LNCaP clone FGC (cell line): Measurements from ENCODE around the gene PLEKHA7.

ENCODE experiments used
- DNase-seq: peaks from one replicate; pipeline ENCODE4 v3.0.0-alpha.2; 2011; ENCODE audit warnings: low read depth
- H3K4me3 ChIP-seq: 2 replicates; pipeline ENCODE4 v1.5.1; 2011; ENCODE audit warnings: mild to moderate bottlenecking, low read depth, low read length, control low read depth
- TF ChIP-seq, protein P1 (sequence below): IDR thresholded peaks from 2 replicates; pipeline ENCODE4 v1.5.1; 2012; ENCODE audit warnings: mild to moderate bottlenecking; ENCODE audit not compliant: control insufficient read depth, insufficient read depth; ENCODE audit errors: extremely low read depth

PLEKHA7 gene

DNA sequence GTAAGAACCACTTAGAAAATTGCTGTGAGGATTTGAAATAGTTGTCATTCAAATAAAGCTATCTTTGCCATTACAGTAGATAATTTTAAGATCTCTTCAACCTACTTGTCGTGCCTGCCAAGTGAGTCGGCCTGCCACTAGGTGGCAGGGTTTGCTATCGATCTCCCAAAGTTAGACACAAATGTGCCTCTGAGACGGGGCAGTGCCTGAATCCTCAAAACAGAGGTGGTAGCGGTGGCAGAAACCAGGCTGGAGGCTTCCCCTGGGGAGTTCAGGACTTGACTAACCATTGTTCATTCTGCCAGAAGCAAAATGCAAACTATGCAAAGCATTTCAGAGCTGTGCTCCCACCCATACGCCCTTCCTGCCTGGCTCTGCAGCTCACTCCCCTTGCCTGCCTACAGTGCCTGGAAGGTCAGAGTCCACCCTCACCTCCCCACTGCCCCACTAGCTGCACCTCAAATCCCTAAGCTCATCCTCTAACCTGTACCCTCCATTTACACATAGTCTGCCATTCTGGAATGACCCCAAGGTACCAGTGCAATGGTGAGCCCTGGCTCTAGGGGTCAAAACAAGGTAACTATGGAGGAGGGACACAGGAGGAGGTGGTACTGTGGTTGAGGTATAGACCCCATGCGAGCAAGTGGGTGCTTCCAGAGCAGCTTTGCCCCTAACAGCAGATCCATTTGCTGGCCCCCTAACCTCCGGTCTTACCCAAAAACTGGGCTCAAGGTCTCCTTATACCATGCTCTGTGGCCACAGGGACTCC, 193.7 kb downstream of the PLEKHA7 start:
- DNase-seq, result peak; percentile 36
- H3K4me3 ChIP-seq, result no peak overlapping the region
- TF ChIP-seq, protein P1, sequence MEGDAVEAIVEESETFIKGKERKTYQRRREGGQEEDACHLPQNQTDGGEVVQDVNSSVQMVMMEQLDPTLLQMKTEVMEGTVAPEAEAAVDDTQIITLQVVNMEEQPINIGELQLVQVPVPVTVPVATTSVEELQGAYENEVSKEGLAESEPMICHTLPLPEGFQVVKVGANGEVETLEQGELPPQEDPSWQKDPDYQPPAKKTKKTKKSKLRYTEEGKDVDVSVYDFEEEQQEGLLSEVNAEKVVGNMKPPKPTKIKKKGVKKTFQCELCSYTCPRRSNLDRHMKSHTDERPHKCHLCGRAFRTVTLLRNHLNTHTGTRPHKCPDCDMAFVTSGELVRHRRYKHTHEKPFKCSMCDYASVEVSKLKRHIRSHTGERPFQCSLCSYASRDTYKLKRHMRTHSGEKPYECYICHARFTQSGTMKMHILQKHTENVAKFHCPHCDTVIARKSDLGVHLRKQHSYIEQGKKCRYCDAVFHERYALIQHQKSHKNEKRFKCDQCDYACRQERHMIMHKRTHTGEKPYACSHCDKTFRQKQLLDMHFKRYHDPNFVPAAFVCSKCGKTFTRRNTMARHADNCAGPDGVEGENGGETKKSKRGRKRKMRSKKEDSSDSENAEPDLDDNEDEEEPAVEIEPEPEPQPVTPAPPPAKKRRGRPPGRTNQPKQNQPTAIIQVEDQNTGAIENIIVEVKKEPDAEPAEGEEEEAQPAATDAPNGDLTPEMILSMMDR, result peak; percentile 94

DNA sequence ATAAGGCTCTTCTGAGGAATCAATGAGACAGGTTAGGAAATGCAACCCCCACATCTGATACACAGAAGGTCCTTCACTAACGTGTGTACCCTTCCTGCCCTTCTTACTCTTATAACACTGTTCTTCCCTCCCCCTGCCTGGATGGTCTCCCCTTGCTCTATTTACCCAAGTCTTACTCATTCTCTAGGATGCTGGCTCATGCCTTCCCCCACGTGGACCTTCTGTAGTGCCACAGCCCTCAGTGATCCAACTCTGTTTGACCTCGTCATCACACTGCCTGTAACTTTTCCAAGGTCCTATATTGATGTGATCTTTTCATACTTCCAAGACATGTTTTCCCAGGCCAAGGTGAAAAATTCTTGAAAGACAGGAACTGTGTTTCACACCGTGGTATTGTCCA, 195.9 kb downstream of the PLEKHA7 start:
- peak; percentile 10 for DNase-seq
- no peak overlapping the region for H3K4me3 ChIP-seq
- TF ChIP-seq, protein P1, result no peak

DNA sequence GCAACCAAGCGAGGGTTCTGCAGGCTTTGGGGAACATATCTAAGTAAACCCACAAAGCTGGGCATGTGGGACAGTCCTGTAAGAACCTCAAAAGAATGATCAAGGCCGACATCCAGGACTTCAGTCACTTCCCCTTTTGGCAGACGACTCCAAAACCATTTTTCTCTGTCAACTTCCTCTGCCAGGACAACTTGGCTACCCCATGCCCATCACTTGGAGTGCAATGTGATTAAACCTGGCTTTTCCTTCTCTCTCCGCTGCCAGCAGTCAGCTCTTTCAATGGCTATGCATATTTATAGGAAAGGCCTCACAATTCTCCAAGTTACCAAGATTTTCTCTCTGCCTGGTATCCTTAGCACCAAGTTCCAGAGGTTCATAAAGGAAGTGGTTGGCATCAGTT, 196.9 kb downstream of the PLEKHA7 start:
- DNase-seq, result no peak
- TF ChIP-seq, protein P1, result no peak
- H3K4me3 ChIP-seq, result no peak overlapping the region

DNA sequence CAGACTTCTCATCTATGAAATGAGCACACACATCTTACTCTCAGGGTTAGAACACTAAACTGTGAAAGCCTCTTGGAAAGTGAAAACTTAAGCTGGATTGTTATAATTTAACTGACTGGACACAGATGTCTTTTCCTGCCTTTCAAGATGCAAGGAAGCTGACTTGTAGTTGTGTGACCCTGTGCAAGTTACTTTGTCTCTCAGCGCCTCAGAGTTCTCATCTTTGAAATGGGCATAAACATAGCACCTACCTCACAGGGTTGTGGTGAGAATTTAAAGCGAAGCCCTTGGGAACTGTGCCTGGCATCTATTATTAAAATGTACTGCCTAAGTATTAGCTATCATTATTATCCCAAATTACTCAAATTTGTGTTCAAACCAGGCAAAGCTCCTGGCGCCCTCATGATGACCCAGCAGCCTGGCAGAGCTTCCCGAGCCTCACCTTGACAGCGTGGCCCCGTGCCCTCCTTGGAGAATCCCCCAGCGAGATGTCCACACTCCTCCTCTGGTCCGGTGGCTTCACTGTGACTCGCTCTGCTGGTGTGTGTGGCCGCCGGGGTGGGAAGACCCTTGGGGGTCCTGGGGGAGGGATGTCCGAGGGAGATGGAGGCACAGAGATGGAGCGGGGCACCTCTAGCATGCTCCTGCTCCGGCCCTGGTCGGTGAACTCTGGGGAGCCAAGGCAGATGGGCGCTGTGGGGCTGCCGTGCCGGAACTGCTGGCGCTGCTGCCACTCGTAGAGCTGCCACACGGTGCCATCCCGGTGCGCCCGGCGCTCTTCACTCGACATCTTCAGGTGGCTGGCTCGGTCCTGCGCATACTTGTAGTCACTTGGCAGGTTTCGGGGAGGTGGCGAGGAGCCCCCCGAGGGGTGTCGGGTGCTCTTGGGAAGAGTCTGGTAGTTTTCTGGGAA, 197.6 kb downstream of the PLEKHA7 start:
- no peak overlapping the region for H3K4me3 ChIP-seq
- DNase-seq, result no peak
- TF ChIP-seq, protein P1, result no peak

DNA sequence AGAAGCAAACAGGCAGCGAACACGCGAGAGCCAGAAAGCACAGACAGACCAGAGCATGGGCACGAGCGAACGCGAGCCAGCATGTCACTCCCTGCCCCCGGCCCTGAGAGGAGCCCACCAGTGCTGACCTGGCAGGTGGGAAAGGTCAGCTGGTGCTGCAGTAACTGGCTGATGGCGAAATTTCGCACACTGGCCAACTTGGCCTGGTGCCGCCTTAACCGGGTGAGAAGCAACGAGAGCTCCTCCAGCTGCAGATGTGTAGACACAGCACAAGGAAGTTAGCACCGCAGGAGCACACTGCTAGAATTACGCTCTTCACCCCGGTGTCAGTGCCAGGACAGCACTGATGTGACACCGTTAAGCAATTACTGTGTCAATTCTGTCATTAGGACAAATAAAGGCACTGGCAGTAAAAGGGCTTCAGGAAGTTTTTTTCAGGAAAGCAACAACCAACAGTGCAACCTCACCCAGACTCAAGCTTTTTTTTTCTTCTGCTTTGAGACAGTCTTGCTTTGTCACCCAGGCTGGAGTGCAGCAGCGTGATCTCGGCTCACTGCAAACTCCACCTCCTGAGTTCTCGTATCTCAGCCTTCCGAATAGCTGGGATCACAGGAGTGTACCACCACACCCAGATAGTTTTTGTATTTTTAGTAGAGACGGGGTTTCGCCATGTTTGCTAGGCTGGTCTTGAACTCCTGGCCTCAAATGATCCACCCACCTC, 199.0 kb downstream of the PLEKHA7 start:
- H3K4me3 ChIP-seq, result no peak overlapping the region
- TF ChIP-seq, protein P1, result no peak
- DNase-seq, result peak; percentile 26

DNA sequence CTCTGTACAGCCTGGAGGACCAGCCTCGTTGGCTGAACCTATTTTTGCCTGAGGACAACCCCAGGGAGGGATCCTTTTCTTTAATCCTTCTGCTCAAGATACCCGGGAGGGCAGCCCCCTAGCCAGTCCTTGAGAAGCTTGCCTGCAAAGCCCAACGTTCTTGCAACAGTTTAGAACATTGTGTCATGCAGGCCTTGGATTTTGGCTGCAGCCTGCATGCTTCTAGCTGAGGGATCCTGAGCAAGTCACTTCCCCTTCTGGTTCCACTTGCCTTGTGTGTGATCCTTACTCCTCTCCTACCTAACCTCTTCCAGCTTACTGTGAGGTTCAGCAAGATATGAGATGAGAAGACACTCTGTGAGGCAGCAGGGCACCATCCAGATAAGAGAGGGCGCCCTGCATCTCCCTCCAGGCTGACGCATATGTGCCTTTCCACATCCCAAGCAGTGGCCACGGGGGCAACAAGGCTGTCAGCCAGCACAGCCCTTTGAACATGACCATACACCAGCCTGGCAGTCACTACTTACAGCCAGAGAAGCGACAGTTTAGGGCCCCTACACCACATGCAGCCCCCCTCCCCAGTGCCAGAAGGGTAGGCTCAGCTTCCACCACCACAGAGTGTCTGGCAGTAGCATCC, 199.7 kb downstream of the PLEKHA7 start:
- DNase-seq, result no peak
- H3K4me3 ChIP-seq, result no peak overlapping the region
- TF ChIP-seq, protein P1, result no peak
